ENCODE measurements around the gene LYZL1. TPM values are rescaled to one million over a fixed set of nuclear protein-coding genes. Genes with fewer than 3 reads are reported as not detected.
"Not testable (repeated sequence)": the region's sequence is repeated elsewhere in the genome, so short reads cannot be mapped to it uniquely, and the experiment has no call there.

LYZL1 gene
- total RNA-seq, 1 donor from 2014 or later: not detected

DNA sequence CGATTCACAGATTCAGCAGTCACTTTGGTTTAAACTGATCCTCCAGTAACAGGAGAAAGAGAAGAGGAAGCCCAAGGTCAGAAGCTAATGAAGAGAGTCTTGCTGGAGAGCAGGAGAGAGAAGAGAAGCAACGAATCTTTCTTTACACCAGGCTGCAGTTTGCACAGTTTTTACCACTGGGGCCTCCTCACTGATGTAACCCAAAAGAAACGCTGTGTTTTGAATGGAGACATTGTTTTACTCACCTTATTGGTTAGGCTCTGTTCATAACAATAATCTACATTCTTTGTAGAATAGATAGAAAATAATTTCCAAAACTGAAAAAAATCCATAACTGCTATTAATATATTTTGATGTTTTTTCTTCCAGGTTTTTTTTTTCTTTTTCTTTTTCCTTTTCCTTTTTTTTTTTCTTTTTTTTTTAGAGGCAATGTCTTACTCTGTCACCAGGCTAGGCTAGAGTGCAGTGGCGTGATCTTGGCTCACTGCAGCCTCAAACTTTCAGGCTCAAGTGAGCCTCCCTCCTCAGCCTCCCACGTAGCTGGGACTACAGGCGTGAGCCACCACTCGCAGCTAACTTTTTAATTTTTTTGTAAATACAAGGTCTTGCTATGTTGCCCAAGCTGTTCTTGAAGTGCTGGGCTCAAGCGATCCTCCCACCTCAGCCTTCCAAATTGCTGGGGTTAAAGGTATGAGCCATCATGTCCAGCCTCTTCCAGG lies 27.6 kb downstream of the LYZL1 start:
- no peak overlapping the region for H2AFZ ChIP-seq (replicated peaks)
- Mint-ChIP-seq H3K36me3 (peaks cover 2% of the 10 kb centered on the region), H3K27me3 (ENCODE audit: insufficient read depth, low read depth) (peaks cover 11% of the 10 kb centered on the region), H3K27ac (no peak overlapping the region), H3K4me1 (peaks cover 27% of the 10 kb centered on the region), H3K4me3 (no peak overlapping the region), H3K9me3 (peaks cover 6% of the 10 kb centered on the region)
- no peak for DNase-seq (ENCODE audit: low spot score)
- H3K4me3 ChIP-seq: no peak overlapping the region
- H3K9me3 ChIP-seq (ENCODE audit: low read depth): no peaks in the 10 kb centered on the region
- no peaks in the 10 kb centered on the region for H3F3A ChIP-seq (ENCODE audit: low read depth)
- no peaks in the 10 kb centered on the region for H3K27me3 ChIP-seq
- no peaks in the 10 kb centered on the region for H3K79me2 ChIP-seq (ENCODE audit: low read depth)
- no peak overlapping the region for H3K27ac ChIP-seq
- no peaks in the 10 kb centered on the region for H4K20me1 ChIP-seq (ENCODE audit: low read depth)
- TF ChIP-seq CTCF (IDR thresholded peaks at IDR 0.05) (no peak), EZH2 (IDR thresholded peaks at IDR 0.05) (no peak)
- no peaks in the 10 kb centered on the region for H3K36me3 ChIP-seq
- no peak overlapping the region for H3K9ac ChIP-seq
- H3K4me2 ChIP-seq: no peak overlapping the region
- no peaks in the 10 kb centered on the region for H3K4me1 ChIP-seq

DNA sequence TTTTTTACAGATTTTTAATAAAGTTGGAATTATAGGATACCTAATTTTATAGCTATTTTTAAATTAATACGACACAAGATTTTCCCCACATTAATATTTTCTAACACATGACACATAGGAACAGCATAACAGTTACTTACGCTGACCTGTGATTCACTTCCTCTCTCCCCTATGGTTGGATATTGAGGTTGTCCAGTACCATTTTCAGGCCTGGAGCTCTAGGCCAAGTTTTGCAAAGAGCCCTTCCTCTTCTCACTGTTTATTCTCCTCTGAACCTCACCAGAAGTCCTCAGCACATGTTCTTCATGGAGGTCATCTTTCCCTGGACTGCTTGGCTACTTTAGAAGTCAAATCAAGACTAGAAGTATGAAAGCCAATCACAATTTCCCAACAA lies 28.2 kb downstream of the LYZL1 start:
- H3K27me3 Mint-ChIP-seq (ENCODE audit: insufficient read depth, low read depth): peaks cover 15% of the 10 kb centered on the region
- no peaks in the 10 kb centered on the region for H3K4me1 ChIP-seq
- no peak overlapping the region for H2AFZ ChIP-seq (replicated peaks)
- no peak overlapping the region for H3K4me3 ChIP-seq
- H3K4me2 ChIP-seq: no peak overlapping the region
- H3K27ac Mint-ChIP-seq: no peak overlapping the region
- H3K79me2 ChIP-seq (ENCODE audit: low read depth): no peaks in the 10 kb centered on the region
- no peak overlapping the region for H3K4me3 Mint-ChIP-seq
- H3K36me3 Mint-ChIP-seq: peaks cover 2% of the 10 kb centered on the region
- no peak overlapping the region for H3K9ac ChIP-seq
- no peaks in the 10 kb centered on the region for H3F3A ChIP-seq (ENCODE audit: low read depth)
- H3K9me3 ChIP-seq (ENCODE audit: low read depth): no peaks in the 10 kb centered on the region
- peaks cover 6% of the 10 kb centered on the region for H3K9me3 Mint-ChIP-seq
- H3K36me3 ChIP-seq: no peaks in the 10 kb centered on the region
- no peaks in the 10 kb centered on the region for H4K20me1 ChIP-seq (ENCODE audit: low read depth)
- TF ChIP-seq EZH2phosphoT487 (IDR thresholded peaks at IDR 0.05) (no peak), EZH2 (IDR thresholded peaks at IDR 0.05) (no peak), CTCF (IDR thresholded peaks at IDR 0.05) (no peak)
- DNase-seq (ENCODE audit: low spot score): no peak
- peaks cover 30% of the 10 kb centered on the region for H3K4me1 Mint-ChIP-seq
- H3K27me3 ChIP-seq: no peaks in the 10 kb centered on the region
- H3K27ac ChIP-seq: no peak overlapping the region

GRCh38 chr10:29317423-29318021 lies 28.7 kb downstream of the LYZL1 start:
- peaks cover 16% of the 10 kb centered on the region for H3K27me3 Mint-ChIP-seq (ENCODE audit: insufficient read depth, low read depth)
- H3K27ac Mint-ChIP-seq: no peak overlapping the region
- no peaks in the 10 kb centered on the region for H3K9me3 ChIP-seq (ENCODE audit: low read depth)
- no peaks in the 10 kb centered on the region for H3F3A ChIP-seq (ENCODE audit: low read depth)
- H4K20me1 ChIP-seq (ENCODE audit: low read depth): no peaks in the 10 kb centered on the region
- H3K36me3 ChIP-seq: no peaks in the 10 kb centered on the region
- H3K79me2 ChIP-seq (ENCODE audit: low read depth): no peaks in the 10 kb centered on the region
- H3K9me3 Mint-ChIP-seq: peaks cover 6% of the 10 kb centered on the region
- no peaks in the 10 kb centered on the region for H3K27me3 ChIP-seq
- H3K4me3 Mint-ChIP-seq: no peak overlapping the region
- H3K4me2 ChIP-seq: no peak overlapping the region
- peaks cover 2% of the 10 kb centered on the region for H3K36me3 Mint-ChIP-seq
- H3K4me1 ChIP-seq: no peaks in the 10 kb centered on the region
- no peak overlapping the region for H3K9ac ChIP-seq
- peaks cover 30% of the 10 kb centered on the region for H3K4me1 Mint-ChIP-seq
- TF ChIP-seq EZH2 (IDR thresholded peaks at IDR 0.05) (no peak), EZH2phosphoT487 (IDR thresholded peaks at IDR 0.05) (no peak), CTCF (IDR thresholded peaks at IDR 0.05) (no peak)
- H3K27ac ChIP-seq: no peak overlapping the region
- DNase-seq (ENCODE audit: low spot score): no peak
- no peak overlapping the region for H3K4me3 ChIP-seq
- no peak overlapping the region for H2AFZ ChIP-seq (replicated peaks)

DNA sequence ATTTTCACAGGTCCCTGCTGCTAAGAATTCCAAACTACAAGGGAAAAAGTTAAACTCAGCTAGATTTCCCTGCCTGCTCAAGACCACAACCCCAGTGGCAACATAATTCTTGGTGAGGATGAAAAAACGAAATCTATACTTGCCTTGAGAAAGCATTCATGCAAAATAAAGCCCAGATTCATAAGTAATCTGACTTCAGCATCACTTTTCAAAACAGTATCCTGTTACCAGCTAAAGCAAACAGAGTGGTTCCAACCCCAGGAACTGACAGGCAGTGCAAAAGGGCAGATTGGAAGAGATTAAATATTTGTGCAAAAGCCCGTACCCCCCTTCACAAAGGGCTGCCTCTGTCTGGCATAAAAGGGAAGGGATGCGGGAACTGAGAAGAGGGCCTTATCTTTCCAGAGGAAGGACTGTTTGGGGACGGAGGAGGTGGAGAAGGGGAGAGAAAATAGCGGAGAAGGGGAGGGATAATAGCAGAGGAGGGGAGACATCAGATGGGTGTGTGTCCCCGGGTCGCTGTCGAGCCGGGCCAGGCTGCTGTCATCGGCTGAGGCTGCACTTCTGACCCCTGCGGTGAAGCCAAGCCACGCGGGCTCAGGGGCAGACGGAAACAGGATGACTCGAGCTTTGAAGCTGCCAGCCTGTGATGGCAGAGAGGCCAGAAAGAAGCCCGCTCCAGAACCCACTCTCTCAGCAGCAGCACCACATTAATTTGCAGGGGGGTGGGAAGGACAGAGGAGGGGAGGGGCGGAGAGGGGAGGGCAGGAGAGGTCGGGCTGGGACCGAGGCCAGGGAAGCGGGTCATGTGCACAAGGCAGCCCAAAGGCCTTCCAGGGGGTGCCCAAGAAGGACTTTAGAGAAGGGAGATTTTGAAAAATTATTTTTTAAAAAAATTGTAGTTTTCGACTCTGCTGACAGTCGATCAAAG lies 29.5 kb downstream of the LYZL1 start:
- H3K36me3 Mint-ChIP-seq; H3K4me3 ChIP-seq; H3K9me3 ChIP-seq (ENCODE audit: low read depth); H3K4me1 ChIP-seq; H4K20me1 ChIP-seq (ENCODE audit: low read depth); H3F3A ChIP-seq (ENCODE audit: low read depth); H3K27me3 ChIP-seq; H3K79me2 ChIP-seq (ENCODE audit: low read depth); H3K9me3 Mint-ChIP-seq; H3K27ac ChIP-seq; H3K9ac ChIP-seq; H3K36me3 ChIP-seq: not testable (repeated sequence)
- Histone ChIP-seq H3K4me2 (peak overlapping the region; percentile 0), H2AFZ (replicated peaks) (peak overlapping the region; percentile 5)
- Mint-ChIP-seq H3K4me1 (peaks cover 38% of the 10 kb centered on the region), H3K27ac (peak overlapping the region; percentile 4), H3K27me3 (ENCODE audit: insufficient read depth, low read depth) (peaks cover 14% of the 10 kb centered on the region), H3K4me3 (peak overlapping the region; percentile 68)
- peak; percentile 53 for DNase-seq (ENCODE audit: low spot score)

All from neural progenitor cell (in vitro differentiated cells).